Lower lobe of right lung (tissue), 2 donors: Measurements from ENCODE around the gene URB2. TPM values are rescaled to one million over a fixed set of nuclear protein-coding genes. Genes with fewer than 3 reads are reported as not detected.
A peak's percentile ranks its signal among the peaks of the same experiment; 100 is the strongest.

Experiments used
- ATAC-seq, 2 donors: fragments of 200-7000 bp; cut with Tn5 transposase; one replicate each; pipeline ENCODE4 v1.9.1; 2020 to 2022; ENCODE audit warnings: mild to moderate bottlenecking in 2 of 2, moderate library complexity in 2 of 2
- DNase-seq: peaks from one replicate; pipeline ENCODE4 v3.0.0-alpha.2; 2020
- H3K27ac ChIP-seq: fragments of 200-600 bp; one replicate; pipeline ENCODE4 v1.8.0; 2022
- H3K27me3 ChIP-seq: fragments of 200-600 bp; one replicate; pipeline ENCODE4 v1.8.0; 2022; ENCODE audit warnings: low read depth
- H3K36me3 ChIP-seq: fragments of 200-600 bp; one replicate; pipeline ENCODE4 v1.8.0; 2022; ENCODE audit warnings: mild to moderate bottlenecking
- H3K4me1 ChIP-seq: fragments of 200-600 bp; one replicate; pipeline ENCODE4 v1.8.0; 2022
- H3K4me3 ChIP-seq: fragments of 200-600 bp; one replicate; pipeline ENCODE4 v1.8.0; 2022; ENCODE audit warnings: mild to moderate bottlenecking
- H3K9me3 ChIP-seq: fragments of 200-600 bp; one replicate; pipeline ENCODE4 v1.8.0; 2022
- intact Hi-C: fragments of 100-400 bp; cut with DNase I; formaldehyde crosslinking; loops from one replicate; pipeline ENCODE4 v1.11.0; 2022
- total RNA-seq: library from RNA; stranded (reverse); fragmentation: NEBNext Ultra II Directional; extraction: Animal tissue kit (Norgen Biotek cat#: 25700); gene quantifications from one replicate; pipeline ENCODE4 v1.2.1, GENCODE V29; 2021
- TF ChIP-seq, protein P1 (sequence below): fragments of 200-600 bp; IDR thresholded peaks from one replicate; pipeline ENCODE4 v1.8.0; 2022; ENCODE audit warnings: antibody characterized with exemption, mild to moderate bottlenecking
- donor health status: DM: no; HTN: yes; CAD: no; lungs with severe emphysema.

URB2 gene
- total RNA-seq, 1 donor from 2014 or later, result 5.8 TPM

DNA sequence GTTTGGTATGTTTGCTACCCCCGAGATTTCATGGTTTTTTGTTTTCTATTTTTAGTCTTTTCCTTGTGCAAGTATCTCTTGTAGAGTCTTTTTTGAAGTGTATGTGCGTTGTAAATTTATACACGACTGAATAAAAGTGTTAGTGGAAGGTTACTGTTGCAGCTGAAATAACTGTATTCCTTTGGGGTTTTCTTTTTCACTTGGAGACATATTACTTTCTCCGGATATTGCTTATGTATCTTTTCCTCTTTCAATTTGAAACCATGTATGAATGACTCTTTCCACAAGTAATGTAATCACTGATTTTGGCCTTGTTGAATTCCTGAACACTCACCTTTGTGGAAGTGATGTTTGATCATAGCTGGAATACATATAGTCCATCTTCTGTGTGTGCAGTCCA is 956 bp downstream of the URB2 start:
- intact Hi-C loops, result no loop called here
- no peak overlapping the region for H3K27ac ChIP-seq
- TF ChIP-seq, protein P1, sequence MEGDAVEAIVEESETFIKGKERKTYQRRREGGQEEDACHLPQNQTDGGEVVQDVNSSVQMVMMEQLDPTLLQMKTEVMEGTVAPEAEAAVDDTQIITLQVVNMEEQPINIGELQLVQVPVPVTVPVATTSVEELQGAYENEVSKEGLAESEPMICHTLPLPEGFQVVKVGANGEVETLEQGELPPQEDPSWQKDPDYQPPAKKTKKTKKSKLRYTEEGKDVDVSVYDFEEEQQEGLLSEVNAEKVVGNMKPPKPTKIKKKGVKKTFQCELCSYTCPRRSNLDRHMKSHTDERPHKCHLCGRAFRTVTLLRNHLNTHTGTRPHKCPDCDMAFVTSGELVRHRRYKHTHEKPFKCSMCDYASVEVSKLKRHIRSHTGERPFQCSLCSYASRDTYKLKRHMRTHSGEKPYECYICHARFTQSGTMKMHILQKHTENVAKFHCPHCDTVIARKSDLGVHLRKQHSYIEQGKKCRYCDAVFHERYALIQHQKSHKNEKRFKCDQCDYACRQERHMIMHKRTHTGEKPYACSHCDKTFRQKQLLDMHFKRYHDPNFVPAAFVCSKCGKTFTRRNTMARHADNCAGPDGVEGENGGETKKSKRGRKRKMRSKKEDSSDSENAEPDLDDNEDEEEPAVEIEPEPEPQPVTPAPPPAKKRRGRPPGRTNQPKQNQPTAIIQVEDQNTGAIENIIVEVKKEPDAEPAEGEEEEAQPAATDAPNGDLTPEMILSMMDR, result no peak
- H3K27me3 ChIP-seq, result no peaks in the 10 kb centered on the region
- H3K36me3 ChIP-seq, result no peaks in the 10 kb centered on the region
- peak overlapping the region; percentile 97 for H3K4me3 ChIP-seq
- no peaks in the 10 kb centered on the region for H3K9me3 ChIP-seq
- peaks cover 35% of the 10 kb centered on the region for H3K4me1 ChIP-seq
- no peak for ATAC-seq
- no peak for DNase-seq

DNA sequence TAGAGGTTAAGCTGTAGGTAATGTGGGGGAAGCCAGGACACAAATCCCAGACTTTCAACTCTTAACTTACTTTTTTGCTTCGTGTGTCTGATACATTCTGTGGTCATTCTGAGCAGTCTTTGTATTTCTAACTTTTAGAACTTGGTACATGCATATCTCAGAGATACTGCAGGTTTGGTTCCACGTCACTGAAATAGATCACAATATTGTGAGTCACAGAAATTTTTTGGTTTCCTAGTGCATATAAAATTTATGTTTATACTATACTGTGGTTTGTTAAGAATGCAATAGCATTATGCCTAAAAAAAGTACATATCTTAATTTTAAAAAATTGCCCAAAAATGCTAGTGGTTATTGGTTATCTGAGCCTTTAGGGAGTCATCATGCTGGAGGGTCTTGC is 3.2 kb downstream of the URB2 start:
- peaks cover 22% of the 10 kb centered on the region for H3K4me1 ChIP-seq
- intact Hi-C loops, result no loop called here
- no peak overlapping the region for H3K4me3 ChIP-seq
- ATAC-seq (no peak), DNase-seq (no peak)
- peaks cover 1% of the 10 kb centered on the region for H3K36me3 ChIP-seq
- TF ChIP-seq, protein P1, result no peak
- H3K9me3 ChIP-seq, result no peaks in the 10 kb centered on the region
- H3K27me3 ChIP-seq, result no peaks in the 10 kb centered on the region
- no peak overlapping the region for H3K27ac ChIP-seq

DNA sequence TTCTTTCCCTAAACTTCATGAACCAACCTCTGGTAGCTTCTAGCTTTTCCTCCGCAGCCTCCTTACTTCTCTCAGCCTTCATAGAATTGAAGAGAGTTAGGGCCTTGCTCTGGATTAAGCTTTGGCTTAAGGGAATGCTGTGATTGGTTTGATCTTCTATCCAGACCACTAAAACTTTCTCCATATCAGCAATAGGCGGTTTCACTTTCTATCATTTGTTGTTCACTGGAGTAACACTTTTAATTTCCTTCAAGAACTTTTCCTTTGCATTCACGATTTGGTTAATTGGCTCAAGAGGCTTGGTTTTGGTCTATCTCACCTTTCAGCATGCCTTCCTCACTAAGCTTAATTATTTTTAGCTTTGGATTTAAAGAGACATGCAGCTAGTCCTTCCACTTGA is 5.1 kb downstream of the URB2 start:
- H3K4me1 ChIP-seq, result peaks cover 14% of the 10 kb centered on the region
- H3K27me3 ChIP-seq, result no peaks in the 10 kb centered on the region
- TF ChIP-seq, protein P1, result no peak
- peaks cover 20% of the 10 kb centered on the region for H3K36me3 ChIP-seq
- no peak overlapping the region for H3K4me3 ChIP-seq
- DNase-seq (no peak), ATAC-seq (no peak)
- H3K27ac ChIP-seq, result no peak overlapping the region
- intact Hi-C loops, result no loop called here
- no peaks in the 10 kb centered on the region for H3K9me3 ChIP-seq

- H3K27ac ChIP-seq, result no peak overlapping the region
- H3K4me3 ChIP-seq, result no peak overlapping the region
- no peaks in the 10 kb centered on the region for H3K9me3 ChIP-seq
- no peaks in the 10 kb centered on the region for H3K27me3 ChIP-seq
- H3K4me1 ChIP-seq, result peaks cover 8% of the 10 kb centered on the region
- ATAC-seq, result no peak
- peaks cover 29% of the 10 kb centered on the region for H3K36me3 ChIP-seq
- no peak for DNase-seq
- TF ChIP-seq, protein P1, result no peak
- intact Hi-C loops, result no loop called here
These were observed 5.9 kb downstream of the URB2 start for GRCh38 chr1:229631966-229632365.

DNA sequence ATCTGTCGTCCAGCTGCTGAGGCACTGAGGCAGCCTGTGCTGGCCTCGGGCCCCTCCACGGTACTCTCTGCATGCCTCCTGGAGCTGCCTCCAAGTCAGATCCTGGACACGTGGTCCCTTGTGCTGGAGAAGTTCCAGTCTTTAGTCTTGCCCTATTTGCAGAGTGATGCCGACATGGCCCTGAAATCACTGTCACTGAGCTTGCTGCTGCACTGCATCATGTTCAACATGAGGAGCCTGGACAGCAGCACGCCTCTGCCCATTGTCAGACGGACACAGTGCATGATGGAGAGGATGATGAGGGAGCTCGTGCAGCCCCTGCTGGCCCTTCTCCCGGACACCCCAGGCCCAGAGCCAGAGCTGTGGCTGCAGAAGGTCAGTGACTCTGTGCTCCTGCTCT is 10.0 kb downstream of the URB2 start:
- H3K4me3 ChIP-seq, result no peak overlapping the region
- ATAC-seq (no peak), DNase-seq (no peak)
- intact Hi-C loops, result no loop called here
- TF ChIP-seq, protein P1, result no peak
- H3K27ac ChIP-seq, result no peak overlapping the region
- no peaks in the 10 kb centered on the region for H3K4me1 ChIP-seq
- no peaks in the 10 kb centered on the region for H3K9me3 ChIP-seq
- H3K27me3 ChIP-seq, result no peaks in the 10 kb centered on the region
- H3K36me3 ChIP-seq, result peaks cover 56% of the 10 kb centered on the region

DNA sequence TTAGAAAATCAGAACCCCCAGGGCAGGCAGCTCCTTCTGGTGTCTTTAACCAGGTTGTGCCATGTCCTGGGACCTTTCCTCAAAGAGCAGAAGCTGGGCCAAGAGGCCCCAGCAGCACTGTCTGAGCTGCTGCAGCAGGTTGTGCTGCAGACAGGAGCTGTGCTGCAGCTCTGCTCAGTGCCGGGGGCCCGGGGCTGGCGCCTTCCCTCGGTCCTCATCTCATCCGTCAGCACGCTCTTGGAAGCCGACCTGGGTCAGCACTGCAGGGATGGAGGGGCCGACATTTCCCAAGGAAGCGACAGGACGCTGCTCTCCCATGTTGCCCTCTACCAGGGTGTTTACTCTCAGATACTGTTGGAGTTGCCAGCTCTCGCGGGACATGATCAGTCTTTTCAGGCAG is 11.7 kb downstream of the URB2 start:
- no peaks in the 10 kb centered on the region for H3K9me3 ChIP-seq
- no peaks in the 10 kb centered on the region for H3K27me3 ChIP-seq
- H3K4me3 ChIP-seq, result no peak overlapping the region
- H3K27ac ChIP-seq, result no peak overlapping the region
- TF ChIP-seq, protein P1, result no peak
- H3K36me3 ChIP-seq, result peaks cover 56% of the 10 kb centered on the region
- intact Hi-C loops, result no loop called here
- ATAC-seq (no peak), DNase-seq (no peak)
- no peaks in the 10 kb centered on the region for H3K4me1 ChIP-seq
